HG02678 (cell line): ENCODE measurements around the gene ZC3H7B.
"Not testable (repeated sequence)": the region's sequence is repeated elsewhere in the genome, so short reads cannot be mapped to it uniquely, and the experiment has no call there.

Experiments used
- ATAC-seq: cut with Tn5 transposase; IDR thresholded peaks from one replicate; pipeline ENCODE4 v1.9.1; 2021; ENCODE audit warnings: mild to moderate bottlenecking, moderate library complexity; ENCODE audit not compliant: unreplicated experiment

Gene ZC3H7B

GRCh38 chr22:41301085-41302020 lies at the start of gene ZC3H7B:
Gene ZC3H7B, plus strand, starts transcription at chr22:41301525. Its CDS starts 19,136 bp downstream, at chr22:41320661.
- ATAC-seq, result peak; percentile 86

- no peak for ATAC-seq
These were observed 49.0 kb upstream of the ZC3H7B start for GRCh38 chr22:41252365-41252764.

DNA sequence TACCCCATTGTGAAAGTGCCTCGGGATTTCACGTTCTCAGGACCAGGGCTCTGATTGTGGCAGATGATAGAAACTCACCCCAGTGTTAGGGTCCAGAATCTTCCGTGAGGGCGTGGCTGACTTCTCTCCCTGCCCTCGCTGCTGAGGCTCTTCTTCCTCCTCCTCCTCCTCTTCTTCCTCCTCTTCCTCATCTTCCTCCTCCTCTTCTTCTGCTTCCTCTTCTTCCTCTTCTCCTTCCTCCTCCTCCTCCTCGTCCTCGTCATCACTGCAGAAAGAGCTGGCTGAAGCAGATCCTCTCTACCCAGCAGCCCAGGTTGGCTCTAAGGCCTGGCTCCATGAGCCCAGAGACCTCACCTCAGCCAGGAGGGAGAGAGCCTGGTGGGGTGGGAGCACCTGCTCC lies 47.1 kb upstream of the ZC3H7B start:
- ATAC-seq, result no peak

GRCh38 chr22:41256254-41257253 lies 44.8 kb upstream of the ZC3H7B start:
- ATAC-seq, result no peak

GRCh38 chr22:41257696-41258095 lies 43.6 kb upstream of the ZC3H7B start:
- no peak for ATAC-seq

DNA sequence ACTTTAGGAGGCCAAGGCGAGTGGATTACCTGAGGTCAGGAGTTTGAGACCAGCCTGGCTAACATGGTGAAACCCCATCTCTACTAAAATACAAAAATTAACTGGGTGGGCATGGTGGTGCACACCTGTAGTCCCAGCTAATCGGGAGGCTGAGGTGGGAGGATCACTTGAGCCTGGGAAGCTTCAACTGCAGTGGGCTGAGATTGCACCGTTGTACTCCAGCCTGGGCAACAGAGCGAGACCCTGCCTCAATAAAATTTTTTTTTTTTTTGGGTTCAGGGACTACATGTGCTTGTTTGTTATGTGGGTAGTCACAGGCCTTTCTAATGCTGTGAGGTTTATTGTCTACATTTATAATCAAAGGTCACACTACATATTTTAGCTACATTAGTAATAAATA lies 41.6 kb upstream of the ZC3H7B start:
- ATAC-seq, result not testable (repeated sequence)

DNA sequence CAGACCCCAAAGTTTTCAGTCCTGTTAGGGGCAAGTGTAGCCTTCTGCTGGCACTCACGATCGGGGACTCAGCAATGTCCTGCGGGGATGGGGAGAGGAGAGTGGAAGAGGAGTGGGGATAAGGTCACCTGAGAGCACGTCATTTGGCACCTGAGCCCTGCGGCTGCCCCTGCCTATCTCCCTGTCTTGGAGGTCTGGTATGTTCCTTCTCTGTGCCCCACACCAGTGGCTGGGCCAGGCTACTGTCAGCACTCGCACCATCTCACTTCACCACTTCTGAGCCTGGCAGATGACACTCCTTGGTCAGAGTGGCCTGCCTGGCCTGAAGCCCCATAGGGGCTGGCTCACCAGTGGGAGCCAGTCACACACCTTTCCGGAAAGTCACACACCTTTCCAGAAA lies 40.5 kb upstream of the ZC3H7B start:
- ATAC-seq, result no peak

DNA sequence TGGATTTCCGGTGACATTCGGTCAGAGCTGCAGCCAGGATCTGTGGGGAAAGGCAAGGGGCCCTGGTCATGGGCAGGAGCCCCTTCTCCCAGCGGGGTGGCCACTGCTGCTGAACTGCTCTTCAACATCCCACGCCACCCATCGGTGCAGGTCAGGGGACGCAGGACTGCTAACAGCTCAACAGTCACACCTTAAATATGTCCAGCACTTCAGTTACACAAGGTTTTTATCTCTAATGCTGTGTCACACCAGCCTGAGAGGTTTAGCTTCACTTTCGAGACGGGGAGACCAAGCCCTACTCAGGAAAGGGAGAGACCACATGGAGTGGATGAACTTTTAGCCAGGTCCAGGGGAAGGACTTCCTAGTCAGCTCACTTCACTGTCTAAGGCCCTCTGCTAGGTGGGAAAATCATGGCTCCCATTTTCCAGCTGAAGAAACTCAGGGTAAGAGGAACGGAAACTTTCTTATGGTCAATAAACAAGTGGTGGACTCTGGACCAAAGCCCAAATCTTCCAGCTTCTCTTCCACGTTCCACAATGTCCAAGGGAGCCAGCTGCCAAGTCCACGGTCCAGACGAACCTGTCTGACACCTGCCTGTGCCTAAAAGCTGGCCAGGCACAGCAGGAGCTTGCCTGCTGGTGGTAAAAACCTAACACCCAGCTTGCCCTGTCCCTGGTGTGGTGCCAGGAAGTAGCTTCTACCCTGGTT lies 39.6 kb upstream of the ZC3H7B start:
- ATAC-seq, result no peak

GRCh38 chr22:41262250-41262765 lies 39.0 kb upstream of the ZC3H7B start:
- no peak for ATAC-seq

DNA sequence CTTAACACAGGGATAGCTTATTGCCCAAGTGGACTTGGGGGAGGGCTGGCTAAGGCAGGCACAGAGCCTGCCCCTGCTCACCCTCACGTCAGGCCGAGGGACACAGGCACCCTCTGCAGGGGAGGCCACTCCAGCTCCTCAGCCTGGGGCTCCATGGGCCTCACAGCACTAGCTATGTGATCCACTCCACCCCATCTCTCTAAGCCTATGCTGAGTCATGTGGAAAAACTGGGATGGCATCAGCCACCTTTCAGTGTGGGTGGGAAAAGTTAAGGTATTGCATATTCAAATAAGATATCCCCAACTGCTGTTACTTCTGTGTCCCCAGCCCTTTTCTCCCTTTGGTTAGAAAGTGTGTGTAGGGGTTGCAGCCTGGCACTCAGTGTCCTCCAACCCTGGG lies 37.6 kb upstream of the ZC3H7B start:
- no peak for ATAC-seq

DNA sequence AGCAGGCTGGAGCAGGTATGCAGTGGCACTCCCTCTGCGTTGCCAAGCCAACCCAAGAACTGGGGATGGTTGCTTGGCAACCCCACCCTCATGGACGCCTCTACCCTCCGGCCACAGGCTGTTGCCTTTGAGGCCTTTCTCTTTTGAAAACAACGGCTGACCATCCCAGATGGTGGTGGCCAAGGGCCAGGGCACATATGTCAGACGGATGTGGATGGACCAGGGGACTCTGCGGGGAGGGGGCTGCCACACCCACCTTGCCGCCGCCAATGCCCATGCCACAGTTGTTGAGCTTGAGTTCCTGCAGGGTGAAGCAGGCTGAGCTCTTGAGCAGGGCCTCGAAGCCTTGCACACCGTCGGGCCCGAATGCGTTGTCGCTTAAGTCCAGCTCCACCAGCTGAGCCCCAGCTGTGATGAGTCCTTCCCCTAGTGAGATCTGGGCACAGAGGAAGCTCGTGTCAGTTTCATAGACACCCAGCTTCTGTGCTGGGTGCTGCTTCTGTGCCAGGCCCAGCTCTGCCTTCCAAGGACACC lies 36.9 kb upstream of the ZC3H7B start:
- ATAC-seq, result no peak

DNA sequence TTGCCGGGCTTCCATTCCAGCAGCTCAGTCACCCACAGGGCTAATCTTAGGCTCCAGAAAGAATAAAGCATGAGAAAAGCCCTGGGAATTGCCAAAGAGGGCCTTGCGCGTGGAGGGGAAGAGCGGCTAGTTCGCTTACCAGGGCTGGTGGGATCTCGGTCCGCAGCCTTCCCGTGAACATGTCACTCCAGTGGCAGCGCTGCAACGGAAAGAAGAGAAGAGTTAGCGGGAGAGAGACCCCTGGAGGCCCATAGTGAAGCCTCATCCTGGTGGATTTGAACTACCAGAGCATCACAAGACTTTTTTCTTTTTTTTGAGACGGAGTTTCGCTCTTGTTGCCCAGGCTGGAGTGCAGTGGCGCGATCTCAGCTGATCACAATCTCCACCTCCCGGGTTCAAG lies 33.4 kb upstream of the ZC3H7B start:
- ATAC-seq, result no peak

GRCh38 chr22:41271787-41272186 lies 29.5 kb upstream of the ZC3H7B start:
- no peak for ATAC-seq

DNA sequence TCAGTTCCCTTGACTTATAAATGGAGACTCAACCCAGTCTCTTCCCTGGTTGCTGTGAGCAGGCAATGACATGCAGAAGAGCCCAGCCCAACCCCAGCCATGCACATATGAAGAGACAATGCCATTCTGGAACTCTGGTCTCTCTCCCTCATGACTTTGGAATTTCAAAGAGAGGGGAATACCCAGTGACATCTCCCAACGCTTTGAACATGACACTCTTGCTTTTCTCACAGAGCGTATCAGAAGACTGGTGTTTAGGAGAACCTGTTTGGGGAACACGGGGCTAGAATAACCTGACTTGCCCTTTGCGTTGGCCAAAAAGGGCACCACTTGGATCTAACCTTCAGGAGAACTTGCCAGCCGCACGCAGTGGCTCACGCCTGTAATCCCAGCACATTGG lies 28.2 kb upstream of the ZC3H7B start:
- ATAC-seq, result no peak

- no peak for ATAC-seq
These were observed 26.5 kb upstream of the ZC3H7B start for GRCh38 chr22:41274856-41275255.

DNA sequence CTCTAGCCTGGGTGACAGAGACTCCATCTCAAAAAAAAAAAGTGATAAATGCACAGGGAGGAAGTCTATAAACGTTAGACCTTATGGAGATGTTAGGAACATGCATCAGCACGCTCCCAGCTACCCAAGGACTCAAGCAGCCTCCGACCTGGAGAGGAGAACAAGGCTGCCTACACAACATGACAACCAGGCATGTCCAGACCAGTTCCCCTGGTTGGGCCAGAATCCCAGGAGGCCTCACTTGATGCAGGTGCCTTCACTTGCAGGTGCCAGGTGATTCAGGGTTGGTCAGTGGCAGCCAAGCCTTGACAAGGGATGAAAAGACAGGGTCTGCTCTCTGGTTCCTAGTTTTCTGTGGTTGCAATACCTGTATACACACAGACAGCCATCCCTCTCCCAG lies 21.3 kb upstream of the ZC3H7B start:
- ATAC-seq, result no peak

- no peak for ATAC-seq
These were observed 20.5 kb upstream of the ZC3H7B start for GRCh38 chr22:41280854-41281253.

DNA sequence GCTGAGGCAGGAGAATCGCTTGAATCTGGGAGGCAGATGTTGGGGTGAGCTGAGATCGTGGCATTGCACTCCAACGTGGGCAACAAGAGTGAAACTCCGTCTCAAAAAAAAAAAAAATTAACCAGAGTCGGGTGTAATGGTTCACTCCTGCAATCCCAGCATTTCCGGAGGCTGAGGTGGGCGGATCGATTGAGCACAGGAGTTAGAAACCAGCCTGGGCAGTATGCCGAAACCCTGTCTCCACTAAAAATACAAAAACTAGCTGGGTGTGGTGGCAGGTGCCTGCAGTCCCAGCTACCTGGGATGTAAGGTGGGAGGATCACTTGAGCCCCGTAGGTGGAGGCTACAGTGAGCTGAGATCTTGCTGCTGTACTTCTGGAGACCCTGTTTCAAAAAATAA lies 16.9 kb upstream of the ZC3H7B start:
- no peak for ATAC-seq

- peak; percentile 5 for ATAC-seq
These were observed 15.9 kb upstream of the ZC3H7B start for GRCh38 chr22:41285441-41285819.

DNA sequence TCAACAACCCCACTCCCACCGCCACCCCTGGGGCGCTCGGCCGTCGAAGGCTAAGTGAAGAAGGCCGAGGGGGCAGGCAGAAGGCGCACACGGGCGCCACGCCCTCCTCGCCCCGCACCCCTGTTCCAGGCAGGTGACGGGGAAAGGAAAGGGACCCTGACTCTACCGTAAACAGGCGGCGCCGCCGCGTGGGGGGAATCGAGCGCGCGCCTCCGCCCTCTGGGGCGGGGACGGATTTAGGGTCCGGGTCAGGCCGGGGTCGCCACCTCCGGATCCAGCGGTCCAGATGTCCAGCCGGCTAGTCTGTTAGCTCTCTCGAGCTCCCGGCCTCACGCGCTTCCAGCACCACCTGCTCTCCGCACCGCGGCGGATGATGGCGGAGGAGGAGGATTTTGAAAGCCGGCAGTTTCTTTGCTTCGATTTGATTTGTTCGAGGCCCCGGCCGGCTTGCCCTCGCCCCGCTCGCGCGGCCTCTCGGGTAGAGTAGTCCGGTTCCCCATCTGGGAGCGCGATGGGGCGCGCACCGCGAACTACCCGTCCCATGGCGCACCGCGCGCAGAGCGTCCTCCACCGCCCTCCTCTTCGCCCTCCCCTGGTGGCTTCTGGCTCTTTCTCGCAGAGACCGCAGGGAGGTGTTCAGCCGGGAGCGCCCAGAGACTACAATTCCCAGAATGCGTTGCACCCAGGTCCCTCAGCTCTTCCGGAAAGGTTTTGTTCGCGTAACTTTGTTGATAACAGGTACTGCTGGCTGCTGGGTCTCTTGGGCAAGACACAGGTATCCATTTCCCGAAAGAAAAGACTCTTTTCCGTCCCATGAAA lies 15.3 kb upstream of the ZC3H7B start, which contains the start of gene RANGAP1:
Gene RANGAP1, minus strand, starts transcription at position 368 of the 819 bp plus-strand sequence. CDS start 5,143 bp downstream, outside the sequence.
- peak; percentile 97 for ATAC-seq
